Pancreas (tissue), 10 donors: ENCODE measurements around the gene PDK2. TPM values are rescaled to one million over a fixed set of nuclear protein-coding genes. Genes with fewer than 3 reads are reported as not detected.
A peak's percentile ranks its signal among the peaks of the same experiment; 100 is the strongest.

Experiments
- ATAC-seq, 4 donors: fragments of 200-7000 bp; cut with Tn5 transposase; one replicate each; pipeline versions ENCODE4 v1.8.0 to v1.9.1; 2020; ENCODE audit warnings: mild to moderate bottlenecking in 4 of 4, moderate library complexity in 4 of 4
- DNase-seq, 6 donors: peaks; one replicate each; pipeline ENCODE4 v3.0.0-alpha.2; 2020
- FAIRE-seq: peaks from 2 replicates; lab custom pipeline; 2012; peaks lifted over from hg19 to GRCh38; lab: Jason Lieb, UNC
- H3K27ac ChIP-seq, 4 donors: fragments of 200-600 bp; sonication (generic); 1 replicate in 3 of 4; 2 replicates in 1 of 4; pipeline versions ENCODE4 v1.5.0 to v1.8.0; 2020
- H3K27me3 ChIP-seq, 4 donors: fragments of 200-600 bp; one replicate each; pipeline ENCODE4 v1.8.0; 2021
- H3K36me3 ChIP-seq, 3 donors: fragments of 200-600 bp; sonication (generic) in 1 of 3; one replicate each; pipeline versions ENCODE4 v1.5.0 to v1.8.0; 2020 to 2021
- H3K4me1 ChIP-seq, 3 donors: fragments of 200-600 bp; one replicate each; pipeline ENCODE4 v1.8.0; 2021
- H3K4me3 ChIP-seq, 4 donors: fragments of 200-600 bp; sonication (generic) in 2 of 4; one replicate each; pipeline versions ENCODE4 v1.5.0 to v1.8.0; 2020 to 2021
- H3K9me3 ChIP-seq, 4 donors: fragments of 200-600 bp; one replicate each; pipeline ENCODE4 v1.8.0; 2021
- CTCF ChIP-seq, 4 donors: fragments of 200-600 bp; sonication (generic) in 3 of 4; IDR thresholded peaks; one replicate each; pipeline versions ENCODE4 v1.5.0 to v1.8.0; 2021; ENCODE audit warnings: antibody characterized with exemption in 4 of 4
- WGBS, 2 donors: extraction: QIAGEN DNeasy Blood & Tissue Kit; methylation state at CpG; one replicate each; pipeline ENCODE4 v1.1.7; 2013; 5-methylcytosine and 5-hydroxymethylcytosine counted together
- intact Hi-C, 3 donors: fragments of 100-400 bp; cut with DNase I; formaldehyde crosslinking; loops; one replicate each; pipeline versions ENCODE4 v1.11.1 to v1.14.2; 2022
- polyA plus RNA-seq, 2 donors: library from polyadenylated mRNA; stranded (reverse); fragments of 200-250 nt; gene quantifications; one replicate each; pipeline ENCODE4 v1.2.3, GENCODE V29; 2013
- total RNA-seq, 6 donors: library from RNA; stranded (reverse); fragmentation: NEBNext Ultra II Directional in 4 of 6; extraction: Animal tissue kit (Norgen Biotek cat#: 25700) in 4 of 6; gene quantifications; one replicate each; pipeline versions ENCODE4 v1.2.1 to v1.2.4, GENCODE V29; 2021 to 2023
- donor health status: healthy with polysubstance abuse.
- donor health status: DM: no; HTN: no; CAD: no; lungs with moderate emphysema.
- donor health status: DM: no; HTN: no; CAD: no.
- donor health status: control.
- donor health status: control.
- donor health status: Bipolar disorder and iron deficiency.
- donor health status: DM: yes; HTN: yes; CAD: no.
- donor health status: DM: no; HTN: no; CAD: no.
- donor health status: DM: no; HTN: no; CAD: no.
- donor health status: DM: yes; HTN: yes; CAD: no.

The PDK2 gene
- total and polyA plus RNA-seq, 8 donors, result 15.3 to 50.0 (median 29.1) TPM

DNA sequence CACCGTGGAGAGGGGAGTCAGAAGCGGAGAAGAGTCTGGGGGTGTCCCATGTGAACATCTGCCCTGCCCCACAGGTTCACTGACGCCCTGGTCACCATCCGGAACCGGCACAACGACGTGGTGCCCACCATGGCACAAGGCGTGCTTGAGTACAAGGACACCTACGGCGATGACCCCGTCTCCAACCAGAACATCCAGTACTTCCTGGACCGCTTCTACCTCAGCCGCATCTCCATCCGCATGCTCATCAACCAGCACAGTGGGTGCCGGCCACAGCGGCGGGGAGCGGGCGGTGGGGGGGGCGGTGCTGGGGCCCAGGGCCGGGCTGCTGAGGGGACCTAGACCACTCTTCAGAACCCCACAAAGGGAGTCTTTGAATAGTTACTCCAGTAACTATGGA is 10.7 kb downstream of the PDK2 start:
- ATAC-seq, result no peak
- H3K36me3 ChIP-seq, result peaks cover 0 to 24% (median 4%) of the 10 kb centered on the region in 3 donors

DNA sequence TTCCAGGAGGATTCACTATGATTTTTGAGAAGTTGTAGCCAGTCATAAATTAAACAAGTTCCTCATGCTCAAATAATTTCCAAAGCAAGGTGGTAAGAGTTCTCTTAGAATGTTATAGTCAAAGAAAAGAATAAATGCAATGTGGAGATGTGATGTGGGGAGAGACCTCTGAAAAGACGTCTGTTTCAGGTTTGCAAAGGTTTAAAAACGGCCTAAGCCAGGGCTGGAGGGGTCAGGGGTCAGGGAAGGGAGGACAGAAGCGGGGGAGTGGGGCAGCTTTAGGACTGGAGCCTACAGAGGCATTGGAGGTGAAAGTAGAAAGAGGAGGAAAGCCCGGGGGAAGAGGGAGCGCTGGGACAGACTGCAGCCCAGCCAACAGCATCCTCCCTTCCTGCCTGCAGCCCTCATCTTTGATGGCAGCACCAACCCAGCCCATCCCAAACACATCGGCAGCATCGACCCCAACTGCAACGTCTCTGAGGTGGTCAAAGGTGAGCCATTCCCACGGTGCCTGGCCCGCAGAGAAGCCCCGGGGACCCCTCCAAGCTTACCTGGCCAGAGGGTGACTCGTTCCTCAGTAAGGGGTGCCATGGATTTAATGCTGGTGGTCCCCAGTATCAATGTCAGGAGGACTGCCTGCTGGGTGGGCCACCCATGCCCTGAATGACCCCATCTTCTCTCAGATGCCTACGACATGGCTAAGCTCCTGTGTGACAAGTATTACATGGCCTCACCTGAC is 11.4 kb downstream of the PDK2 start:
- no peak for FAIRE-seq
- Histone ChIP-seq H3K27me3 (no peaks in the 10 kb centered on the region), H3K4me1 (peaks cover 12 to 21% (median 20%) of the 10 kb centered on the region in 3 donors), H3K27ac (no peak overlapping the region), H3K4me3 (no peak overlapping the region), H3K36me3 (peaks cover 0 to 24% (median 4%) of the 10 kb centered on the region in 3 donors), H3K9me3 (no peaks in the 10 kb centered on the region)
- TF ChIP-seq CTCF (IDR thresholded peaks at IDR 0.05), result no peak
- WGBS, 2 donors, result 71 to 74% methylated on average over 13 of the region's 13 CpGs
- intact Hi-C loops, result no loop called here
- peak in 1 of 6 donors; percentile 13 for DNase-seq
- no peak for ATAC-seq

More for the DNA sequence above, 10.7 kb downstream of the PDK2 start:
- 93 to 94% methylated on average over 21 of the region's 21 CpGs for WGBS, 2 donors
- Histone ChIP-seq H3K27me3 (no peaks in the 10 kb centered on the region), H3K4me3 (no peak overlapping the region), H3K4me1 (peaks cover 18 to 21% (median 21%) of the 10 kb centered on the region in 3 donors), H3K27ac (no peak overlapping the region), H3K9me3 (no peaks in the 10 kb centered on the region)
- intact Hi-C loops, result no loop called here
- FAIRE-seq (no peak), DNase-seq (peak in 1 of 6 donors; percentile 58)
- TF ChIP-seq CTCF (IDR thresholded peaks at IDR 0.05), result no peak

DNA sequence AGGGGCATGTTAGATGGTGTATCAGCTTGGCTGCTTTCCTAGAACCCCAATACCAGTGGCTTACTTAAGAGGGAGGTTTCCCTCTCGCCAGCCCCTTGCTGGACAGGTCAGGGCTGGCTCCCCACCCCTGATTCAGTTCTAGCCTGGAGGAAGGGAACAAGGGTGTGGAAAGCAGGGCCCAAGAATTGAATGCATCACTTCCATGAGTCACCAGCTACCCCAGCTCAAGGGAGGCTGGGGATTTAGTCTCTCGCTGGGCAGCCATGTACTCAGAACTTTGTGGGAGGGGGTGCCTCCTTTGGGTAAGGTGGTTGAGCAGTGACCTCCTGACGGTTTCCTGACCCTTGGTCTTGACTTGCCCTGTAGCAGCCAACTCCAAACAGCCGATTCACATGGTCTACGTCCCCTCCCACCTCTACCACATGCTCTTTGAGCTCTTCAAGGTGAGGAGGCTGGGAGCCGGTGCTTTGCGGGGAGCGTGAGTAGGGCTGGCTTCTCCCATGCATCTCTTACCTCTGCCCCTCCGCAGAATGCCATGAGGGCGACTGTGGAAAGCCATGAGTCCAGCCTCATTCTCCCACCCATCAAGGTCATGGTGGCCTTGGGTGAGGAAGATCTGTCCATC is 12.8 kb downstream of the PDK2 start:
- peak in 2 of 6 donors; percentile 7 to 15 for DNase-seq
- no peaks in the 10 kb centered on the region for H3K27me3 ChIP-seq
- ATAC-seq, result no peak
- TF ChIP-seq CTCF (IDR thresholded peaks at IDR 0.05), result no peak
- H3K36me3 ChIP-seq, result peaks cover 0 to 24% (median 4%) of the 10 kb centered on the region in 3 donors
- intact Hi-C loops, result no loop called here
- no peak for FAIRE-seq
- H3K27ac ChIP-seq, result no peak overlapping the region
- no peaks in the 10 kb centered on the region for H3K9me3 ChIP-seq
- peaks cover 5 to 21% (median 15%) of the 10 kb centered on the region in 3 donors for H3K4me1 ChIP-seq
- 92 to 93% methylated on average over 10 of the region's 10 CpGs for WGBS, 2 donors
- no peak overlapping the region for H3K4me3 ChIP-seq

DNA sequence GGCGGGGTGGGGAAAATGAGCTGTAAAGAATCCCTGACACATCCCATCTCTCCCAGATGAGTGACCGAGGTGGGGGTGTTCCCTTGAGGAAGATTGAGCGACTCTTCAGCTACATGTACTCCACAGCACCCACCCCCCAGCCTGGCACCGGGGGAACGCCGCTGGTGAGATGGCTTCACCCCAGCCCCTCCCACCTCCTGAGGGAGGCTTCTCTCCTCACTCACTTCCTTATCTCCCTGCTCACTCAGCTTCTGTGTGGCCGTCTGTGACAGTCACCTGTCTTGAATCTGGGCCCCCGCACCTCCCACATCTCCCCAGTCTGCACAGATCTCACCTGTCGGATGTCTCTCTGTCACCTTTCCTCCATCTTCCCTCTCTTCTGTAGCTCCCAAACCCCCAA is 13.4 kb downstream of the PDK2 start:
- FAIRE-seq (no peak), DNase-seq (no peak), ATAC-seq (no peak)
- no peak for TF ChIP-seq CTCF (IDR thresholded peaks at IDR 0.05)
- WGBS, 2 donors, result 84 to 92% methylated on average over 8 to 9 of the region's 9 CpGs
- Histone ChIP-seq H3K4me3 (no peak overlapping the region), H3K27me3 (no peaks in the 10 kb centered on the region), H3K9me3 (no peaks in the 10 kb centered on the region), H3K27ac (no peak overlapping the region), H3K4me1 (peaks cover 5 to 21% (median 15%) of the 10 kb centered on the region in 3 donors), H3K36me3 (peaks cover 0 to 24% (median 4%) of the 10 kb centered on the region in 3 donors)
- intact Hi-C loops, result no loop called here
